ENCODE measurements around the gene RAB7B.

The RAB7B gene

GRCh38 chr1:205967554-205968335, 35.5 kb downstream of the RAB7B start:
- Histone ChIP-seq H2AFZ (ENCODE audit: low read length) (no peak overlapping the region), H3K4me2 (ENCODE audit: low read depth, low read length) (no peak overlapping the region), H3K36me3 (replicated peaks; ENCODE audit: insufficient read depth, low read length) (no peaks in the 10 kb centered on the region), H3K27ac (ENCODE audit: low read length) (no peak overlapping the region), H3K9me3 (replicated peaks; ENCODE audit: insufficient read depth, low read length) (no peaks in the 10 kb centered on the region), H3F3A (ENCODE audit: insufficient read depth, low read length) (no peaks in the 10 kb centered on the region), H3K4me3 (ENCODE audit: low read length) (no peak overlapping the region), H3K9ac (ENCODE audit: low read length) (no peak overlapping the region), H3K27me3 (replicated peaks; ENCODE audit: insufficient read depth, low read length) (no peaks in the 10 kb centered on the region), H3K4me1 (ENCODE audit: low read length) (0 out of 2 replicates have a peak, but pooled peaks cover 3% of the 10 kb centered on the region), H3K79me2 (ENCODE audit: low read length) (no peaks in the 10 kb centered on the region), H4K20me1 (ENCODE audit: insufficient read depth, low read length) (no peaks in the 10 kb centered on the region), H3K9me2 (replicated peaks; ENCODE audit: insufficient read depth, low read length) (no peaks in the 10 kb centered on the region)
- TF ChIP-seq EZH2 (optimal IDR thresholded peaks at IDR 0.05; ENCODE audit: low read depth, low read length) = no peak
- no peak for TF ChIP-seq EZH2phosphoT487 (IDR thresholded peaks at IDR 0.05; ENCODE audit: low read length)
- TF ChIP-seq, protein P1, sequence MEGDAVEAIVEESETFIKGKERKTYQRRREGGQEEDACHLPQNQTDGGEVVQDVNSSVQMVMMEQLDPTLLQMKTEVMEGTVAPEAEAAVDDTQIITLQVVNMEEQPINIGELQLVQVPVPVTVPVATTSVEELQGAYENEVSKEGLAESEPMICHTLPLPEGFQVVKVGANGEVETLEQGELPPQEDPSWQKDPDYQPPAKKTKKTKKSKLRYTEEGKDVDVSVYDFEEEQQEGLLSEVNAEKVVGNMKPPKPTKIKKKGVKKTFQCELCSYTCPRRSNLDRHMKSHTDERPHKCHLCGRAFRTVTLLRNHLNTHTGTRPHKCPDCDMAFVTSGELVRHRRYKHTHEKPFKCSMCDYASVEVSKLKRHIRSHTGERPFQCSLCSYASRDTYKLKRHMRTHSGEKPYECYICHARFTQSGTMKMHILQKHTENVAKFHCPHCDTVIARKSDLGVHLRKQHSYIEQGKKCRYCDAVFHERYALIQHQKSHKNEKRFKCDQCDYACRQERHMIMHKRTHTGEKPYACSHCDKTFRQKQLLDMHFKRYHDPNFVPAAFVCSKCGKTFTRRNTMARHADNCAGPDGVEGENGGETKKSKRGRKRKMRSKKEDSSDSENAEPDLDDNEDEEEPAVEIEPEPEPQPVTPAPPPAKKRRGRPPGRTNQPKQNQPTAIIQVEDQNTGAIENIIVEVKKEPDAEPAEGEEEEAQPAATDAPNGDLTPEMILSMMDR (IDR thresholded peaks at IDR 0.05; ENCODE audit: low read length) = no peak
- no peak for DNase-seq

DNA sequence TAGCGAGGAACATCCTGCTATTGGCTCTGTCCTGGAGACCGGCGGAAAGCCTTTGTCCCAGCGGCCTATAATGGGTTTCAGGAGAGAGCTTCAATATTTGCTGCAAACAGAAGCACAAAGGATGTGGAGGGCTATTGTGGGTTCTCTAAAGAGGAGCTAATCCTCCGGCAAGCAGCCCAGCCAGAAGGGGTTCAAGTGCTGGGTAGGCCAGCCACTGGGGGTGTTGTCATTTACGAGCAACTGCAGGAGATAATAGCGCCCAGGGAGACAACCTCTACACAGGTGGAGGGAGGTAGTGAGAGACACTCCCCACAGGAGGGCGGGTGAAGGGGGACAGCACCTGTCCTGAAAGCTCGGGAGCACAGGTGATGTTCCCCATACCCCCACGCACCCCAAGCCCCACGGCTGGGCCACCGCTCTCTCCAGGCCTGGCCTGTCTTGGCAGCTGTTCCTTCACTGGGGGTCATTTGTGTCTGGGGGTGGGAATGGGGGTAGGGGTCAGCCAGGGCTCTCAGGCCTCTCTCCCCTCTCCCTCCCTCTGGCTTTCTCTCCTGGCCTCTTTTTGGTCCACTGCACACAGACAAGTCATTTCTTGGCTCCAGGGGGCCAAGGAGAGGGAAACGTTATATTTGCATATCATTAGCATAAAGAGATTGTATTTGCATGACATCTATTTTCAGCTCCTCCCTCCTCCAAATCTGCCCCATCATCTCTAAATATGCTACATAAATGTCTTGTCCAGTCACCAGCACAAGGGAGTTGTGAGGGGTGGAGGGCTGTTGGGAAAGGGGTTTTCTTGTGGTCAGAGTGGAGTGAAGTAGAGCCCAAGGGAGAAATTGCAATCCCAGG, 37.9 kb downstream of the RAB7B start:
- Histone ChIP-seq H3K9me3 (replicated peaks; ENCODE audit: insufficient read depth, low read length) (no peaks in the 10 kb centered on the region), H3K27ac (ENCODE audit: low read length) (no peak overlapping the region), H4K20me1 (ENCODE audit: insufficient read depth, low read length) (no peaks in the 10 kb centered on the region), H2AFZ (ENCODE audit: low read length) (no peak overlapping the region), H3K4me2 (ENCODE audit: low read depth, low read length) (no peak overlapping the region), H3K79me2 (ENCODE audit: low read length) (no peaks in the 10 kb centered on the region), H3K4me3 (ENCODE audit: low read length) (no peak overlapping the region), H3K9me2 (replicated peaks; ENCODE audit: insufficient read depth, low read length) (no peaks in the 10 kb centered on the region), H3K36me3 (replicated peaks; ENCODE audit: insufficient read depth, low read length) (no peaks in the 10 kb centered on the region), H3F3A (ENCODE audit: insufficient read depth, low read length) (no peaks in the 10 kb centered on the region), H3K4me1 (ENCODE audit: low read length) (peaks cover 12% of the 10 kb centered on the region), H3K9ac (ENCODE audit: low read length) (no peak overlapping the region), H3K27me3 (replicated peaks; ENCODE audit: insufficient read depth, low read length) (no peaks in the 10 kb centered on the region)
- no peak for DNase-seq
- TF ChIP-seq EZH2phosphoT487 (IDR thresholded peaks at IDR 0.05; ENCODE audit: low read length) (no peak), EZH2 (optimal IDR thresholded peaks at IDR 0.05; ENCODE audit: low read depth, low read length) (no peak)
- TF ChIP-seq, protein P1 (IDR thresholded peaks at IDR 0.05; ENCODE audit: low read length) = no peak

- Histone ChIP-seq H3K27ac (ENCODE audit: low read length) (no peak overlapping the region), H3K79me2 (ENCODE audit: low read length) (no peaks in the 10 kb centered on the region), H3F3A (ENCODE audit: insufficient read depth, low read length) (no peaks in the 10 kb centered on the region), H3K9ac (ENCODE audit: low read length) (no peak overlapping the region), H3K4me2 (ENCODE audit: low read depth, low read length) (no peak overlapping the region), H3K36me3 (replicated peaks; ENCODE audit: insufficient read depth, low read length) (no peaks in the 10 kb centered on the region), H4K20me1 (ENCODE audit: insufficient read depth, low read length) (no peaks in the 10 kb centered on the region), H3K4me3 (ENCODE audit: low read length) (no peak overlapping the region), H2AFZ (ENCODE audit: low read length) (no peak overlapping the region), H3K9me2 (replicated peaks; ENCODE audit: insufficient read depth, low read length) (no peaks in the 10 kb centered on the region), H3K4me1 (ENCODE audit: low read length) (peaks cover 12% of the 10 kb centered on the region), H3K9me3 (replicated peaks; ENCODE audit: insufficient read depth, low read length) (no peaks in the 10 kb centered on the region), H3K27me3 (replicated peaks; ENCODE audit: insufficient read depth, low read length) (no peaks in the 10 kb centered on the region)
- TF ChIP-seq EZH2phosphoT487 (IDR thresholded peaks at IDR 0.05; ENCODE audit: low read length) (no peak), EZH2 (optimal IDR thresholded peaks at IDR 0.05; ENCODE audit: low read depth, low read length) (no peak)
- TF ChIP-seq, protein P1 (IDR thresholded peaks at IDR 0.05; ENCODE audit: low read length) = no peak
- no peak for DNase-seq
These were observed 39.6 kb downstream of the RAB7B start for GRCh38 chr1:205963352-205964155.

All from MM.1S (cell line).